SK-MEL-5 (cell line): ENCODE results near the gene CHI3L2. TPM values are rescaled to one million over a fixed set of nuclear protein-coding genes. Genes with fewer than 3 reads are reported as not detected.
"Not testable (repeated sequence)": the region's sequence is repeated elsewhere in the genome, so short reads cannot be mapped to it uniquely, and the experiment has no call there.

Experiments used
- DNase-seq: peaks from one replicate; pipeline ENCODE4 v3.0.0-alpha.2; 2016; ENCODE audit warnings: low read depth, low spot score
- in situ Hi-C: cut with HindIII; loops from 2 replicates; pipeline ENCODE4 v1.10.0; 2016; ENCODE audit warnings: low sequenced_read_pairs, high pct_unique_total_duplicates, low pct_unique_long_range_greater_than_20kb
- total RNA-seq: library from RNA; depleted of rRNA; stranded (reverse); fragments of >200 nt; shearing (Covaris generic); gene quantifications from 2 replicates; pipeline ENCODE4 v1.2.3, GENCODE V29; 2014

Gene CHI3L2
- total RNA-seq, 1 experiment from 2014 or later, result 0.55 TPM

DNA sequence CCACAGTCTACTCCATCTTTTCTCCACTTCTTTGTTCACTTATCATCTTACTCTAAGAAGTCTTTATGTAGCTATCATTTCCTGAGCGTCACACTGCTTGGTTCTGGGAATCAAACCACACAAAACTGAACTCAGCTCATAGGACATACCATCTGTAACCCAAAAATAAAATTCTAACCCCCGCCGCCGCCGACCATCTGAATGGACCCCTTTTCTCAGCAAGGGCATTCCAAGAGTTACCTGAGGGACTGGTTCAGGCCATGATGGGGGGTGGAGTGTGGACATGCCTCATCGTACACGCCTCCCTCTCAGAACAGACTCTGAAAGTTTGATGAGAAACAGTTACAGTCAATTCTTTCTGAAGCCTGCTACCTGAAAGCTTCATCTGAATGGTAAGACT is 12.6 kb upstream of the CHI3L2 start:
- no peak for DNase-seq
- in situ Hi-C loops, result no loop called here

DNA sequence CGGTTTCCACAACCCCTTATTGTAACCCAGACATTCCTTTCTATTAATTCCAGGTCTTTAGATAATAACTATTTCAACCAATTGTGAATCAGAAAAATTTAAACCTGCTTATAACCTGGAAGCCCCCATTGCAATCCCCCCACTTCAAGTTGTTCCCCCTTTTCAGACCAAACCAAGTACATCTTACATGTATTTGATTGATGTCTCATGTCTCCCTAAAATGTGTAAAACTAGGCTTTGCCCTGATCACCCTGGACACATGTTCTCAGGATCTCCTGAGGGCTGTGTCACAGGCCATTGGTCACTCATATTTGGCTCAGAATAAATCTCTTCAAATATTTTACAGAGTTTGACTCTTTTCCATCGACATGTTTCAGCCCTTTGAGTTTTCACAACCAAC is 12.2 kb upstream of the CHI3L2 start:
- DNase-seq, in situ Hi-C loops: not testable (repeated sequence)

DNA sequence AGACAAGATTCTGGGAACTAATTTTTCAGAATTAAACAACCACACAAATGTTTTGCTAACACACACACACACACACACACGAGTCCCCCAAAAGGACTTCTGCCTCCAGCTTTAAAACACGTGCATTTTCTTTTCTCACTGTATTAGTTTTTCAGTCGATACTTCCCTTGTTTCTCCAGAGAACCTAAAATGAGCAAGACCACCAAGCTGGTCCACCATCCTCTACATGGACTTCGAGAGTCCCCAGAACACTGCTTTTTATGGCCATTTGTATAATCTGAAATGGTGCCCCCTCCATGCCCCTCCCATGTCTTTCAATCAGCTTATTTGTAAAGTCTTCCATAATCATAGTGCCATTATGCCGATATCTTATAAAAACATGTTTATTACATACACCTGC is 10.8 kb upstream of the CHI3L2 start:
- in situ Hi-C loops, result no loop called here
- DNase-seq, result no peak

DNA sequence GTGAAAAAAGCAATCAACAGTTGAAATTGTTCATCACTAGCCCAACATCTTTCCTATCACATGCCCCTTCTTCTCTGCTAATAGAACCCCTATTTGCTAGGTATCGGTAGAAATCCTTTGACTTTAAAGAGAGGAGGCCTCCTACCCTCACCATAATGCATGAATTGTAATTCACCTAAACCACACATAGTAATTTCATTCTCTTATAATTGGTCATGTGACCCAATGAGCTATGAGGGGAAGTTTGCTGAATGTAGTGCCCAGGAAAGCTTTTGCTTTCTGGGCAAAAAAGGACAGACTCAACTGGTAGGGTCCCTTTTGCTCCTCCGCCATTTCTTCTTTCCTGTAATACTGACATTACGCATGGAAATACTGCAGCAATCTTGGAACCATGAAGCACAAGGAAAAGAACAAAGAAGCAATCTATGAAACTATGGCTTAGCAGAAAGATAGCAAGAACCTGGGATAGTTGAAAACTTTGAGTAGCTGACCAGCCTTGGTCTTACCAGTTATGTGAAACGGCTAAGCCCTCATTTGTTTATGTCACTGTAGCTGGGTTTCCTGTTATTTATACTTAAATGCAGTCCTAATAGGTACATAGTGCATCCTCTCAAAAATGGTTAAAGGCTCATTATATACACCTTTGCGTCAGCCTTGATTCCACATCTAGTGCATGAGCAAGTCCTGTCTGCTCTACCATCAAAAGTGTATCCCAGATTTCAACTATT is 10.2 kb upstream of the CHI3L2 start:
- in situ Hi-C loops, result no loop called here
- DNase-seq, result no peak

DNA sequence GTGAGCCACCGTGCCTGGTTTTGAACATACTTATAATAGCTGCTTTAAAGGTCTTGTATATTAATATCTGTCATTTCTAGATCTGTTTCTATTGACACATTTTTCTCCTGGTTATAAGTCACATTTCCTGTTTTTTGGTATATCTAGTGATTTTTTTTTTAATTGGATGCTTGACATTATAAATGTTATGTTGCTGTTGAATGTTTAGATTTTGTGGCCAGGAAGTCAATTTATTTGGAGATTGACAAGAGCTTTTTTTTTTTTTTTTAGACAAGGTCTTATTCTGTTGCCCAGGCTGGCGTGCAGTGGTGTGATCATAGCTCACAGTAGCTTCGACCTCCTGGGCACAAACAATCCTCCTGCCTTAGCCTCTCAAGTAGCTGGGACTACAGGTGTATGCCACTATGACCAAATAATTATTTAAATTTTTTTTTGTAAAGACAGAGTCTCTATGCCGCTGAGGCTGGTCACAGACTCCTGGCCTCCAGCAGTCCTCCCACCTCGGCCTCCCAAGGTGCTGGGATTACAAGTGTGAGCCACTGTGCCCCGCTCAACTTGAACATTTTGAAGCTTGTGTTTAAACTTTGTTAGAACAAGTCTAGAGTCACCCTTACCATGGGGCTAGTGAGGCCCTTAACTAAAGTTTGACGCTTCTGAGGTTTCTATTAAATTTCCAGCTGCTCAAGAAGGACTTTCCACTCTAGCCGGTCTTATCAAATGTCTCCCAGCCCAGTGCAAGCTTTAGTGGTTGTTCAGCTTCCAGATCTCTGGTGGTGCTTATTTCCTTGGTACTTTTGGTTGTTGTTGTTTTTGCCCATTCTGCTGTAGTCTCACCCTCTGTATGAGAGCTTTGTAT is 8.6 kb upstream of the CHI3L2 start:
- in situ Hi-C loops, result no loop called here
- no peak for DNase-seq

DNA sequence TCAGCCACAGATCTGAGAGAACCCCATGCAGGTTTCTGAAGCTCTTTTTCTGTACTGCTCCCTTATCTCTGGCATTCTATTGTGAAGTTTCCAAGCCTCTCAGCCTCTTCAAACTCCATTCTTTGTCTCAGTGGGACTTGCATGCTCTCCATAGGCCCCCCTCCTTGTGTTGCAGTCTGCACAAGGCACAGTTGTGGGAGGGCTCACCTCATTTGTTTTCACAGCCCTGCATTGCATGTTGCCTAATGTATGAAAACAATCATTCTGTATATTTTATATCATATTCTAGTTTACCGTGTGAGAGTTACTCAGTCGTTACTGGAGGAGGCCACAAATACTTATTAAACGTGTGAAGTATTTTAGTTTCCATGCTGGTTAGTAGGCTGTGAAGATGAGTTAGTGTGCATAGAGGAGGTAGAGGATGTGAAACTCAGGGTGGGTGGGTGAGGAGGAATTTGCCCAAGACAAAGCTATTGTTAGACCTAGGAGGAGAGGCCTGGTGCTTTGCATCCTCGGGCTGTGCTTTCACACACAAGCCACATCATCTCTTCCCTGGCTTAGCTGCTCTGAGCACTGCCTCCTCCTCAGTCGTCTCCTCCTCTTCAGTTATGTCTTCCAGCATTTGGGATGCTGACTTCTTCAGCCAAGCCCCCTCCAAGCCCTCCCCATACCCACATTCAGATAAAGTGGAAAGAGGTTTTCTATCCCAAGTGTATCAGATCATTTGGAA is 7.8 kb upstream of the CHI3L2 start:
- no peak for DNase-seq
- in situ Hi-C loops, result no loop called here

DNA sequence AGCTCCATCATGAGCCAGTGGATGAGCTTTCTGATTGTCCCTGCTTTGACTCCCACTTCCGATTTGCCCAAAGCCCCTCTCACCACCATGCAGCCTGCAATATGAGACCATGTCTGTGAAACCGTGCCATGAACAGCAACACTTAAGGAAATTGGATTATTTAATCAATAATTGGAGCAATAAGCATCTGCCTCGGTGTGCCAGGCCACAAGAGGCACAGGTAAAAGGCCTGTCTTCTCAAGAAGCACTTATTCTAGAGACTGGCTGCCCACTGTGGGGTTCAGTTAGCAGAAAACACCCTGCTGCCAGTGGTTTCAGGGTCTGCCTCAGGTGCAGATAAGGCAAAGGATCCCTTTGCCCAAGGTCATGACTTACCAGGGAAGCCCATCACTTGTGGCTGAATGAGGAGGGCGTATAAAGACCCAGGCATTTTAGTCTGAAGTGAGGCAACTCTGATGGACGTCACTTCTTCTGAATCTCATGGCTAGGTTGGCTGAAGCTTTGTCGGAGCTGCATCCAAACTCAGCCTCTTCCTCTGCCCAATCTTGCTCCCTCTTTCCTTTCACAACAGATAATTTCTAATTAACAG is 7.1 kb upstream of the CHI3L2 start:
- in situ Hi-C loops, result no loop called here
- no peak for DNase-seq

DNA sequence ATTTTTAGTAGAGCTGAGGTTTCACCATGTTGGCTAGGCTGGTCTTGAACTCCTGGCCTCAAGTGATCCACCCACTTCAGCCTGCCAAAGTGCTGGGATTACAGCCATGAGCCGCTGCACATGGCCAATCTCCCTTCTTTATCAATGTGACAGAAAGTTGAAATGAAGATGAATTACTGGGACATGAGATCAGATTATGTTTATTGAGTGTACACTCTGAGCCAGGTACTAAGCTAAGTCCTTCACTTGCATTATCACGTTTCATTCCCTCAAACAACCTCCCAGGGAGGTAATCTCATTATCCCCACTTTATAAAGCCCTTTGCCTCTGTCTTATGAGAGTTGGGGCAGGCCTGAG is 6.3 kb upstream of the CHI3L2 start:
- in situ Hi-C loops, result no loop called here
- DNase-seq, result no peak

DNA sequence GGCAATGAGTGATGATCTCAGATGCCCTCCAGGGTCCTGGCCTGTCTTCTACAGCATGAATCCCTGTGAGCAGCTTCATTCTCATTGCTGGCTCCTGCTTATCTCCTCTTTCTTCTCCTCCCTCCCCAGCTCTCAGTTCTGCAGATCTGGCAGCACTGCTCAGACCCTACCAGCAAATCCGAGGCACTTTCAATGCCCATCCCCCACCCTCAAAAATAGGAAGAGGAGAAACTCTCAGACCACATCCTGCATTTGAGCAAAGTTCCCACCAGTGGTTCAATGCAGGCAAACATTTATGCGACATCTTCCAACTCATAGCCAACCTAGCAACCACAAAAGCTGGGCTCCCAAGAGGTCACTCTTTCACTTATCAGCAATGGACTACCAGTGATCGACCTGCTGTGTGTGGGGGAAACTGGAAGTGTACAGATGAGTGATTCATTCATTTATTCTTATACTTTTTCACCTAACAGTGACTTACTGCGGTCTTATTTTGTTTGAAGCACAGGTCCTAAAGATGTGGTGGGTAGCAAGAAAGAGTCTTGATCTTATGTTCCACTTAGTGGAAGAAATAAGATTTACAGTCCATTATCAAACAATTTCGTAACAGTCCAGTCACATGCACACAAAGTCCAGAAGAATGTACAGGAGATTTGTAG is 5.8 kb upstream of the CHI3L2 start:
- DNase-seq, result no peak

DNA sequence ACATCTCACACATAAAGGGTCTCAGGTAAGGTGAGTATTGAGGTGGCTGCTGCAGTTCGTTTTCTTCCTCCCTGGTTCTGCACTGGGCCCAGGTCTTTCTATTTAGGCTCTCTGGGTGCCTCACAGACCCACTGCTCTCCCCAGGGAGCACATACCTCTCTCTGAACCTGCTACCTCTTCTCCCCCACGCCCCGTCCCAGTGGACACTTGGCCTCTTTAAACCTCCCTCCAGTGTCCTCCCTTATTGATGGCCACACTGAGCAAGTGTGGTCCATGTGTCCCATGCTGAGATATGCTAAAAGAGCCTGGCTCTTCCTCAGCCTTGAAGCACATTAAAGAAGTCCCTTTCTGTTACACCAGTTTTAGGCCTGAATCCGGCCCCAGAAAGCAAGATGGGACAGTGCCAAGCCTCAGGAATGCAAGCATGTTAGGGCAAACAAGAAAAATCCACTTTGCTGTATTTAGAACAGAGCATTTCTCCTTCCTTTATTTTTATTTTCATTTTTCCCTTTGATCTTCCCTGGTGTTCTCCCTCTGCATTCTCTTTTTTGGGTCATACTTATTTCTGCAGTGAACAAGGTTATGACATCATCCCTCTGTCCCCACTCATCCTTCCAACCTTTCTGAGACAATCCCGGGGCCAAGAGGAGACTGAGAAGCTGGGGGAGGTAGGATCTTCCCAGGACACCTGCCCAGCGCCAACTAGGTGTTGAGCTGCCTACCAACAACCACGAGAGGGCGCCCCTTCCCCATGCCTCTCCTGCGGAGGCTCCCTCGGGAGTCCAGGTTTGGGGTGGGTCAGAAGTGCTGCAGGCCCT is 5.0 kb upstream of the CHI3L2 start:
- DNase-seq, result peak; percentile 74
- in situ Hi-C loops, result no loop called here

More for the DNA sequence above, 5.8 kb upstream of the CHI3L2 start:
- in situ Hi-C loops, result no loop called here

DNA sequence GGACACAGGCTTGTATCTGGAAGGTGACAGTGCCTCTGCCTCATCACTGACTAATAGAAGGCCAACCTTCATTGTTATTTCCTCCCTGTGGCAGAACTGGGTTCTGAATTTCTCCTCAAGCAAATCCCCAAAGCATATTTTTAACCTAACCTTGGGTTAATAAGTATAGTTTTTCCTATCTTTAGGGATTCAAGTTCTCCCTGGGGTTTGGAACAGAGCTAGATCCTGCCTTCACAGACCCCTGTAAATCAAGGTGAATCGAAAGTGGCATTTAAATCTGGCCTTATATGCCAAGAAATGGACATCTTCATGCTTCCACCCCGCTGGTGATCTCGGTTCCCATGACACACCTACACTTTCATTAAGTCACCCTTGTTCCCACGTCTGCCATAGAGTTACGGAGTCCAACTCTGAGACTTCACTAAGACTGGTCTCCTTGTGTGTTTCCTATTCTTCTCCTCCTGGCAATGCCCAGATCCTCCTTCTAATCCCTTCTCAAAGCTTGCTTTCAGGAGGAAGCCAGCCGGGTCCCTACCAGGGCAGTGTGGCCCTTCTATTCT is 4.3 kb upstream of the CHI3L2 start:
- no peak for DNase-seq
- in situ Hi-C loops, result no loop called here

DNA sequence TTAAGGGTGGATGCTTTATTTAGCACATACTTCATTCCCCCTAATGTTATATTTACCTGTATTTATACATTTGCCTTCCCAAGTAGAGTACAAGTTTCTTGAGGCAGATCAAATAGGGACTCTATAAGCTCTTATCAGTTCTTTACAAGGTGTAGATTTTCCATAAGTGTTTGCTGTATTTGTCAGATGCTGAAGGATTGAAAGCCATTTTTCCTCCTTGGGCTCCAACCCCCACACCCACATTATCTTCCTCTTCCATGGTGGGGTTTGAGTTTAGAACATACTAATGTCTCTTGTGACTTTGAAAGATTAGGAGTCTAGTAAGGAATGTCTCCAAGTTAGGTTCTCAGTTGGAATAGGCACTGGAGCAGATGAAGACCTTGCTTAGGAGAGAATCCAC is 2.4 kb upstream of the CHI3L2 start:
- no peak for DNase-seq
- in situ Hi-C loops, result no loop called here

DNA sequence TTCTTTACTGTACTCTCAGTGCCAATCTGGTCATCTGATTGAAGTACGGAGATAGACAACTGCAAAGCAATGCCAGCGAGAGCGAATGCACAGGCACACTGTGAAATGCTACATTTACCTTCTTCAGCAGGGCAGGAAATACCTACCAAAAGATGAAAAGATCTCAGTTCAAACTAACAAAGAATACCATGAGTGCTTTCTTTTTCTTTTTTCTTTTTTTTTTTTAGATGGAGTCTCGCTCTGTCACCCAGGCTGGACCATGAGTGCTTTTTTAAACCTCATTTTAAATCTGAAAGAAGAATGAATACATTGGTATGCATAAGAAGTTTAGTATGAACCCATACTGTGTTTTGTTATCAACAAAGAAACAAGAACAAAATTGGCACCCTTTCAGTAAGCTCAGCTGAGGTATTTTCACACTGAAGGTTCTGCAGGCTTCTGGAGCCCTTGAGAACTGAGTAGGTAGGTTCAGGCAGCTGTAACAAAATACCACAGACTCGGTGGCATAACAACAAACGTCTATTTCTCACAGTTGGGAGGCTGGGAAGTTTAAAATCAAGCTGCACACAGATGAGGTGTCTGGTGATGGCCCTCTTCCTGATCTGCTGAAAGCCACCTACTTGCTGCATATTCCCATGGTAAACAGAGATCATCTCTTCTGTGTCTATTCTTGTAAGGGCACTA is 1.7 kb upstream of the CHI3L2 start:
- DNase-seq, result no peak
- in situ Hi-C loops, result no loop called here

DNA sequence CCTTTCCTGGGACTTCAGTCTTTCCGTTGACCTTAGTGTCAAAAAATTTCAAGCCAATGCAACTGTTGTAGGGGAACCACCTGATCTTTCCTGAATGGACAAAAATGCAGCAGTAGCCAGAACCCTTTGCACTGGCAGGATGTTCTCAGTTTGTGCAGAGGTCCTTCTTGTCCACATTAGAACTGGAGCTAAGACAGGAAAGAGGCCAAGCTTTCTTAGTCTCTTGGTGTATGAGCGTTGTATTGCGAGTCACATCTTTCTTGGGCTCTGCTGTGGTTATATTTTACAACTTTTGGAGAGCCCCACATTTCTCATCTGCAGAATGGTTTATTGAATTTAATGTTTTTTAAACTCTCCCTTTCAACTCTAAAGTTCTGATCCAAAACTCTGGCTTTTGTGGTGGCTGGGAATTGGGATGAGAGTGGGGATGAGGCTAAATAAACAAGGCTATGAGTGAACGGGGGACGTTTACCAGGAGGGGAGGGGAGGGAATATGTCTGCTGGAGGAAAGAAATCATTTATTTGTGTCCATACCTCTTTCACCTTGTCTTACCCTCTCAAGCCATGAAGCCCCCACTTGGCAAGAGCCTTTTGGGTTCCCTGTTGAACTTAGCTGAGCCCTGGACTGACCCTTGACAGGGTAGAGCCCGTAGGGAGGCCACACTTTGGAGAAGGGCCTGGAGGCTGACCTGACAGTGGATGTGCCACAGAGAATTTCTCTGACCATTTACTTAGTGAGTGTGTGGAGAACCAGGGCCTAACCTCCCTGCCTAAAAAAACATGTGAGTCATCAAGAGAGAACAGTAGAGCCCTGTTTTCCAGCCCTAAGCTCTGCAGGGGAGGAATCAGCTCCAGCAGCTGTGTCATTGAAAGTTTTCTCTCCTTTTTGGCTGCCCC is 586 bp downstream of the CHI3L2 start:
- in situ Hi-C loops, result no loop called here
- DNase-seq, result peak; percentile 83

DNA sequence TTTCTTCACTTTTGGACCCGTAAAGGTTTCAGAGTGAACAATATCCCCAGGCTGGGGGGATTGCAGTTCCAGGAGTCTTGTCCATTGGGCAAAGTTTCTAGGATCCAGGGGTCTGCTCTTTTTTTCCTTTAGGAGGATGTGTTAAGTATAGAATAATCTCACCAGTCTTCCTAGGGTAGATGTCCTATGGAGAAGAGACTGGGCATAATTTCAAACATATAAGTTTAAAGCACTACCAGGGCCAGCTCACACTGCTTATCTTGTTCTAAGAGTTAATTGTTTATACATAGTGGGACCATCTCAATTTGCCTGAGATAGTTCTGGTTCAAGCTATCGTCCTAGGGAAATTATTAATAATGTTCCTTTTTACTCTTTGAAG is 1.2 kb downstream of the CHI3L2 start:
- in situ Hi-C loops, result no loop called here
- DNase-seq, result no peak
